ENCODE measurements around the gene MRNIP.

DNA sequence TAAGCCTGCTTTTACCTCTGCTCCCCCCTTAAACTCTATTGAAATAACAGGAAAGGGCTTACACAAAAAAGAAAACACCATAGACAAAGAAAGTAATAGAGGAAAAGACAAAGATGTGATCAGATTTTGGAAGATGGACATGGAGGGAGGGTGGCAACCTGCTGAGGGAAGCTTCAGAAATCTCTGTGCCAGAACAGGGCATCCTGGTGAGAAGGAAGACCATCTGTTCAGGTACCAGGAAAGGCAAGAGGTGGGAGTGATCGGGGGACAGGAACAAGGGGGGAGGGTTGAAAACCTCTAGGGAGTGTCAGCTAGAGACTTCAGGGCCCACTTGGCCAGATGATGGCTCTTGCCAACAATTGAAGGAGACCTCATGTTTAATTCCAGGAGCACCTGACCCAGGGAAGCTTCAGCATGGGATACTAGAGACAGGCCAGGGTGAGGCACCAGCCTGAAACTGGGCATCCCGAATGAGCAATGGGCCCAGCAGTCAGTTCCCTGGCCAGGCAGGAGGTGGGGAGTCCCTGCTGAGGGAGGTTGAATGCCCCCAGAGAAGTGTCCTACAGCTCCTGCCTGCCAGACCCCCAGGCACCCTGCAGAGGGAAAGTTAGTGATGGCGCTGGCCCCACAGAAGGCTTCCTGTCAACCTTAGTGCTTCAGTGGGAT, 29.7 kb downstream of the MRNIP start:
- TF ChIP-seq, protein P1, sequence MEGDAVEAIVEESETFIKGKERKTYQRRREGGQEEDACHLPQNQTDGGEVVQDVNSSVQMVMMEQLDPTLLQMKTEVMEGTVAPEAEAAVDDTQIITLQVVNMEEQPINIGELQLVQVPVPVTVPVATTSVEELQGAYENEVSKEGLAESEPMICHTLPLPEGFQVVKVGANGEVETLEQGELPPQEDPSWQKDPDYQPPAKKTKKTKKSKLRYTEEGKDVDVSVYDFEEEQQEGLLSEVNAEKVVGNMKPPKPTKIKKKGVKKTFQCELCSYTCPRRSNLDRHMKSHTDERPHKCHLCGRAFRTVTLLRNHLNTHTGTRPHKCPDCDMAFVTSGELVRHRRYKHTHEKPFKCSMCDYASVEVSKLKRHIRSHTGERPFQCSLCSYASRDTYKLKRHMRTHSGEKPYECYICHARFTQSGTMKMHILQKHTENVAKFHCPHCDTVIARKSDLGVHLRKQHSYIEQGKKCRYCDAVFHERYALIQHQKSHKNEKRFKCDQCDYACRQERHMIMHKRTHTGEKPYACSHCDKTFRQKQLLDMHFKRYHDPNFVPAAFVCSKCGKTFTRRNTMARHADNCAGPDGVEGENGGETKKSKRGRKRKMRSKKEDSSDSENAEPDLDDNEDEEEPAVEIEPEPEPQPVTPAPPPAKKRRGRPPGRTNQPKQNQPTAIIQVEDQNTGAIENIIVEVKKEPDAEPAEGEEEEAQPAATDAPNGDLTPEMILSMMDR (conservative IDR thresholded peaks at IDR 0.05 in 1 of 2, IDR thresholded peaks at IDR 0.05 in 1 of 2; ENCODE audit: extremely low read depth in 1 of 2, insufficient read depth in 1 of 2, low read depth in 1 of 2, low read length in 2 of 2) = no peak
- TF ChIP-seq EZH2 (IDR thresholded peaks at IDR 0.05; ENCODE audit: borderline replicate concordance, low read length) = no peak

All from mammary epithelial cell (primary cell).